WERI-Rb-1 (cell line): ENCODE results near the gene KCNJ12.
"Not testable (repeated sequence)": the region's sequence is repeated elsewhere in the genome, so short reads cannot be mapped to it uniquely, and the experiment has no call there.

Source experiments
- DNase-seq: peaks from one replicate; pipeline ENCODE4 v3.0.0-alpha.2; 2020
- H3K27ac ChIP-seq: fragments of 250-450 bp; sonication (Bioruptor Pico); 2 replicates; pipeline ENCODE4 v1.5.1; 2020; ENCODE audit warnings: mild to moderate bottlenecking, moderate library complexity
- H3K27me3 ChIP-seq: fragments of 250-450 bp; sonication (Bioruptor Pico); 2 replicates; pipeline ENCODE4 v1.5.1; 2021; ENCODE audit warnings: mild to moderate bottlenecking, low read depth, moderate library complexity; ENCODE audit not compliant: insufficient read depth, severe bottlenecking
- H3K36me3 ChIP-seq: fragments of 250-450 bp; sonication (Bioruptor Pico); 2 replicates; pipeline ENCODE4 v1.5.1; 2020; ENCODE audit warnings: mild to moderate bottlenecking, moderate library complexity
- H3K4me3 ChIP-seq: 2 replicates; pipeline ENCODE4 v1.5.1; 2011; ENCODE audit warnings: low read depth, mild to moderate bottlenecking, control low read depth, low read length
- H3K9me3 ChIP-seq: fragments of 250-450 bp; sonication (Bioruptor Pico); 2 replicates; pipeline ENCODE4 v1.5.1; 2021; ENCODE audit warnings: mild to moderate bottlenecking, moderate library complexity; ENCODE audit not compliant: severe bottlenecking
- CTCF ChIP-seq: IDR thresholded peaks from 2 replicates; pipeline ENCODE4 v1.5.1; 2011; ENCODE audit warnings: low read depth, mild to moderate bottlenecking, control low read depth, inconsistent platforms, low read length

KCNJ12 gene

GRCh38 chr17:21341925-21342540 lies 34.1 kb upstream of the KCNJ12 start:
- DNase-seq, H3K27me3 ChIP-seq, H3K4me3 ChIP-seq, H3K27ac ChIP-seq, H3K9me3 ChIP-seq, H3K36me3 ChIP-seq: not testable (repeated sequence)

- DNase-seq, H3K27me3 ChIP-seq, H3K4me3 ChIP-seq, H3K36me3 ChIP-seq, H3K27ac ChIP-seq, H3K9me3 ChIP-seq: not testable (repeated sequence)
These were observed 32.9 kb upstream of the KCNJ12 start for GRCh38 chr17:21343061-21343949.

- H3K27me3 ChIP-seq, H3K36me3 ChIP-seq, H3K4me3 ChIP-seq, H3K27ac ChIP-seq, H3K9me3 ChIP-seq, DNase-seq: not testable (repeated sequence)
These were observed 31.4 kb upstream of the KCNJ12 start for GRCh38 chr17:21344801-21345200.

GRCh38 chr17:21345236-21345635 lies 30.9 kb upstream of the KCNJ12 start:
- no peak overlapping the region for H3K27ac ChIP-seq
- no peaks in the 10 kb centered on the region for H3K9me3 ChIP-seq
- H3K4me3 ChIP-seq: no peak overlapping the region
- TF ChIP-seq CTCF: no peak
- H3K36me3 ChIP-seq: no peaks in the 10 kb centered on the region
- DNase-seq: no peak
- H3K27me3 ChIP-seq: no peaks in the 10 kb centered on the region

GRCh38 chr17:21346107-21346506 lies 30.1 kb upstream of the KCNJ12 start:
- not testable (repeated sequence) for H3K27me3 ChIP-seq, H3K9me3 ChIP-seq, H3K4me3 ChIP-seq, DNase-seq, H3K27ac ChIP-seq, H3K36me3 ChIP-seq

GRCh38 chr17:21346651-21347250 lies 29.4 kb upstream of the KCNJ12 start:
- not testable (repeated sequence) for H3K27me3 ChIP-seq, H3K4me3 ChIP-seq, H3K27ac ChIP-seq, DNase-seq, H3K36me3 ChIP-seq, H3K9me3 ChIP-seq

- not testable (repeated sequence) for H3K36me3 ChIP-seq, H3K9me3 ChIP-seq, H3K27ac ChIP-seq, H3K4me3 ChIP-seq, DNase-seq, H3K27me3 ChIP-seq
These were observed 28.5 kb upstream of the KCNJ12 start for GRCh38 chr17:21347660-21348059.

- not testable (repeated sequence) for H3K9me3 ChIP-seq, H3K27me3 ChIP-seq, H3K27ac ChIP-seq, DNase-seq, H3K36me3 ChIP-seq, H3K4me3 ChIP-seq
These were observed 27.9 kb upstream of the KCNJ12 start for GRCh38 chr17:21348081-21348925.

- H3K36me3 ChIP-seq, H3K27me3 ChIP-seq, H3K4me3 ChIP-seq, H3K27ac ChIP-seq, DNase-seq, H3K9me3 ChIP-seq: not testable (repeated sequence)
These were observed 27.3 kb upstream of the KCNJ12 start for GRCh38 chr17:21348926-21349261.

- H3K36me3 ChIP-seq, H3K9me3 ChIP-seq, H3K27ac ChIP-seq, H3K4me3 ChIP-seq, H3K27me3 ChIP-seq, DNase-seq: not testable (repeated sequence)
These were observed 26.7 kb upstream of the KCNJ12 start for GRCh38 chr17:21349358-21350050.

- H3K27ac ChIP-seq, DNase-seq, H3K4me3 ChIP-seq, H3K36me3 ChIP-seq, H3K9me3 ChIP-seq, H3K27me3 ChIP-seq: not testable (repeated sequence)
These were observed 25.7 kb upstream of the KCNJ12 start for GRCh38 chr17:21350495-21350894.
